Mucosa of descending colon (tissue), 3 donors: Measurements from ENCODE around the gene EXOC6. TPM values are rescaled to one million over a fixed set of nuclear protein-coding genes. Genes with fewer than 3 reads are reported as not detected.

ENCODE experiments used
- ATAC-seq: fragments of 200-7000 bp; cut with Tn5 transposase; one replicate; pipeline ENCODE4 v1.9.1; 2020; ENCODE audit warnings: mild to moderate bottlenecking, moderate library complexity
- DNase-seq, 3 donors: peaks; one replicate each; pipeline ENCODE4 v3.0.0-alpha.2; 2020
- H3K36me3 ChIP-seq: fragments of 200-600 bp; one replicate; pipeline ENCODE4 v1.8.0; 2021; ENCODE audit warnings: low read depth, mild to moderate bottlenecking
- H3K4me1 ChIP-seq: fragments of 200-600 bp; one replicate; pipeline ENCODE4 v1.8.0; 2021; ENCODE audit warnings: low read depth, mild to moderate bottlenecking
- H3K4me3 ChIP-seq: fragments of 200-600 bp; one replicate; pipeline ENCODE4 v1.8.0; 2021; ENCODE audit warnings: mild to moderate bottlenecking
- H3K9me3 ChIP-seq: fragments of 200-600 bp; one replicate; pipeline ENCODE4 v1.8.0; 2021; ENCODE audit warnings: mild to moderate bottlenecking
- CTCF ChIP-seq: fragments of 200-600 bp; IDR thresholded peaks from one replicate; pipeline ENCODE4 v1.8.0; 2022; ENCODE audit warnings: antibody characterized with exemption, mild to moderate bottlenecking
- intact Hi-C, 2 donors: fragments of 100-400 bp; cut with DNase I in 1 of 2; cut with micrococcal nuclease in 1 of 2; formaldehyde crosslinking; loops; one replicate each; pipeline versions ENCODE4 v1.11.0 to v1.11.1; 2022; cut with DNase I, micrococcal nuclease
- total RNA-seq, 3 donors: library from RNA; stranded (reverse); fragmentation: NEBNext Ultra II Directional in 2 of 3; extraction: Animal tissue kit (Norgen Biotek cat#: 25700) in 2 of 3; gene quantifications; one replicate each; pipeline versions ENCODE4 v1.2.1 to v1.2.4, GENCODE V29; 2021 to 2023
- donor health status: DM: no; HTN: no; CAD: no; lungs with moderate emphysema.
- donor health status: DM: no; HTN: no; CAD: no.
- donor health status: DM: no; HTN: yes; CAD: no.

EXOC6 gene
- total RNA-seq, 3 donors from 2014 or later: 12.7 to 13.9 (median 13.1) TPM

- Histone ChIP-seq H3K9me3 (no peaks in the 10 kb centered on the region), H3K4me1 (no peaks in the 10 kb centered on the region), H3K36me3 (no peaks in the 10 kb centered on the region), H3K4me3 (no peak overlapping the region)
- intact Hi-C loops: loop anchor here in 1 of 2 donors (10.0 kb wide), 1 partner anchor 424 kb away; no protein-coding TSS in a partner anchor
- ATAC-seq (peak; percentile 82), DNase-seq (peak in 2 of 3 donors; percentile 54 to 60)
- peak; percentile 57 for TF ChIP-seq CTCF
Measured at GRCh38 chr10:93080350-93081046, 232.2 kb downstream of the EXOC6 start.

GRCh38 chr10:93081318-93081717, 233.0 kb downstream of the EXOC6 start:
- ATAC-seq (no peak), DNase-seq (no peak)
- H3K4me3 ChIP-seq: no peak overlapping the region
- no peaks in the 10 kb centered on the region for H3K9me3 ChIP-seq
- H3K4me1 ChIP-seq: no peaks in the 10 kb centered on the region
- H3K36me3 ChIP-seq: no peaks in the 10 kb centered on the region
- intact Hi-C loops: loop anchor here in 1 of 2 donors (10.0 kb wide), 1 partner anchor 423 kb away; no protein-coding TSS in a partner anchor
- TF ChIP-seq CTCF: no peak

GRCh38 chr10:93081834-93082233, 233.5 kb downstream of the EXOC6 start:
- intact Hi-C loops: loop anchor here in 1 of 2 donors (10.0 kb wide), 1 partner anchor 423 kb away; no protein-coding TSS in a partner anchor
- no peak for TF ChIP-seq CTCF
- Histone ChIP-seq H3K4me3 (no peak overlapping the region), H3K36me3 (no peaks in the 10 kb centered on the region), H3K4me1 (no peaks in the 10 kb centered on the region), H3K9me3 (no peaks in the 10 kb centered on the region)
- no peak for ATAC-seq
- DNase-seq: no peak

- Histone ChIP-seq H3K4me3 (no peak overlapping the region), H3K4me1 (no peaks in the 10 kb centered on the region), H3K9me3 (no peaks in the 10 kb centered on the region), H3K36me3 (no peaks in the 10 kb centered on the region)
- TF ChIP-seq CTCF: no peak
- ATAC-seq: no peak
- DNase-seq: no peak
- intact Hi-C loops: loop anchor here in 1 of 2 donors (10.0 kb wide), 1 partner anchor 421 kb away; no protein-coding TSS in a partner anchor
Measured at GRCh38 chr10:93083743-93084539, 235.6 kb downstream of the EXOC6 start.

- no peaks in the 10 kb centered on the region for H3K36me3 ChIP-seq
- intact Hi-C loops: loop anchor here in 1 of 2 donors (10.0 kb wide), 1 partner anchor 419 kb away; no protein-coding TSS in a partner anchor
- no peaks in the 10 kb centered on the region for H3K9me3 ChIP-seq
- H3K4me1 ChIP-seq: no peaks in the 10 kb centered on the region
- ATAC-seq: no peak
- TF ChIP-seq CTCF: no peak
- H3K4me3 ChIP-seq: no peak overlapping the region
- DNase-seq: no peak
Measured at GRCh38 chr10:93085272-93085859, 237.0 kb downstream of the EXOC6 start.
